SH-SY5Y (cell line): ENCODE results near the gene OR2A12.

Source experiments
- GATA2 ChIP-seq: IDR thresholded peaks from 2 replicates; pipeline ENCODE4 v1.6.1; 2011; ENCODE audit warnings: mild to moderate bottlenecking, low read depth, low read length
- GATA3 ChIP-seq: IDR thresholded peaks from 2 replicates; pipeline ENCODE4 v1.6.1; 2011; ENCODE audit warnings: low read depth, mild to moderate bottlenecking, low read length, moderate library complexity

DNA sequence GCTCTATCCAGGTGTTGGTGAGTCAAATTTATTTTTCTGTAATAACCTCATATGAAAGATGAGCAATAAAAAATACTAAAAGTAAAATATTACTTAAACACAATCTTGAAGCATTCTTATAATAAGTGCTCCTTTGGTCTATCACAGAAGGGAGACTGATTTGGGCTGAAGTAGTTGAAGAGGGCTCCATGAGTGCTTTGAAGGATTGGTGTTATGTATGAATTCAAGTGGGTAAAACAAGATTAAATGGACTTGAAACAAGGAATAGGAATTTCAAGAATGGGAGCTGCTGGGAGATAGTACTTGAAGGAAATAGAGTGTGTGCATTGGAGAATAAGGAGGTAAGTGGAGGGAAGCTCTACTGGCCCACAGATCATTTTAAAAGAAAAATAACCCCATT is 16.0 kb downstream of the OR2A12 start:
- TF ChIP-seq GATA2 (no peak), GATA3 (no peak)
